Stimulated activated CD4-positive, alpha-beta T cell treated with anti-CD3 and anti-CD28 coated beads, Interleukin-1b, Interleukin-23, amount 100 ng/mL, for 48 hours (primary cell): ENCODE measurements around the gene TRIM46.
A peak's percentile ranks its signal among the peaks of the same experiment; 100 is the strongest.
"Not testable (repeated sequence)": the region's sequence is repeated elsewhere in the genome, so short reads cannot be mapped to it uniquely, and the experiment has no call there.

Source experiments
- DNase-seq: peaks from one replicate; pipeline ENCODE4 v3.0.0-alpha.2; 2020

TRIM46 gene

DNA sequence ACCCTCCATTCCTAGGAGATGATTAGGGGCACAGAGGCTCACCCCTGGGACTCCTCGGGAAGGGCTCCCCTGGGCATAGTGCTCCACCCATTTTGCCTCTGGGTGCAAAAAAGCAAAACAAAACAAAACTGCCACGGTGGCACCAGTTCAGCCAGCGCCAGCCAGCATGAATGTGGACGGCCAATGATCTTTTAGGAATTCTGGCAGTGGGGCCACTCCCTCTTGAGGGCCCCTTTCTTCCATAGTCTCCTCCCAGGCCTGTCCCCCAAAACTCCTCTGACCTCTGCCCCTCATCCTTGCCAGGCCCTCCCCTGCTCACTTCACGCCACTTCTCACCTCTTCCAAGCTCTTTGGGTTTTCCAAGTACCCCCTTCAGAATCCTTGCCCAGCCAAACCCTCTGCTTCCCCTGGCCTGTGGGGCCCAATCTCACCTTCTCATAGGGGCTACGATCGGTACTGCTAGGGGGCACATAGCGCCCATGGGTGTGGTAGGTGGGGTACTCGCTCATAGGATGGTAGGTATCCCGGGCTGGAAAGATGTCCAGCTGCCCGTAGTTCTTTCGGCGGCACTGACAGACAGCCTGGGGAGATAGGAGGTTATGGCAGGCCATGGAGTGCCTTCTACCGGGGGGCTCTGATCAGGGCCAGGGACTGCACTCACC is 13.3 kb downstream of the TRIM46 start:
- DNase-seq: no peak

DNA sequence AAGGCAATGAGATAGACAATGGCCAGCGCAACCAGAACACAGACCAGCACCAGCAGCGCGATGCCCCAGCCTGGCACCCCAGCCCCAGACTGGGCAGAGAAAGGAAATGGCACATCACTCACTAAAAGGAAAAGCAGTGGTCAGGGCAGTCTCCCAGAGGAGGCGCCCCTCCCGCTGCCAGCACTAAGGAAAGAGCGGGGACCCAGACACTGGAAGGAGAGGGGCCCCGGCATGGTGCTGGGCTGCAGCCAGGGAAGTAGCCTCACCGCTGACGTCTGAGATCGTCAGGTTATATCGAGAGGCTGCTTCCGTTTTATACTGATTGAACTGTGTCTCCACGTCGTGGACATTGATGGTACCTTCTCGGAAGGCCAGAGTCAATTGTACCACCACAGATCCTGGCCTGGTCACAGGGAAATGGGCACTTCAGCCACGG is 13.8 kb downstream of the TRIM46 start:
- DNase-seq: no peak

- DNase-seq: no peak
These were observed 14.6 kb downstream of the TRIM46 start for GRCh38 chr1:155188268-155188667.

DNA sequence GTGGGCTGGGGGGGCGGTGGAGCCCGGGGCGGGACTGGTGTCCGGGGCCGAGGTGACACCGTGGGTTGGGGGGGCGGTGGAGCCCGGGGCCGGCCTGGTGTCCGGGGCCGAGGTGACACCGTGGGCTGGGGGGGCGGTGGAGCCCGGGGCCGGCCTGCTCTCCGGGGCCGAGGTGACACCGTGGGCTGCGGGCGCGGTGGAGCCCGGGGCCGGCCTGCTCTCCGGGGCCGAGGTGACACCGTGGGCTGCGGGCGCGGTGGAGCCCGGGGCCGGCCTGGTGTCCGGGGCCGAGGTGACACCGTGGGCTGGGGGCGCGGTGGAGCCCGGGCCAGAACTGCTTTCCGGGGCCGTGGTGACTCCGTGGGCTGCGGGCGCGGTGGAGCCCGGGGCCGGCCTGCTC is 16.3 kb downstream of the TRIM46 start:
- not testable (repeated sequence) for DNase-seq

DNA sequence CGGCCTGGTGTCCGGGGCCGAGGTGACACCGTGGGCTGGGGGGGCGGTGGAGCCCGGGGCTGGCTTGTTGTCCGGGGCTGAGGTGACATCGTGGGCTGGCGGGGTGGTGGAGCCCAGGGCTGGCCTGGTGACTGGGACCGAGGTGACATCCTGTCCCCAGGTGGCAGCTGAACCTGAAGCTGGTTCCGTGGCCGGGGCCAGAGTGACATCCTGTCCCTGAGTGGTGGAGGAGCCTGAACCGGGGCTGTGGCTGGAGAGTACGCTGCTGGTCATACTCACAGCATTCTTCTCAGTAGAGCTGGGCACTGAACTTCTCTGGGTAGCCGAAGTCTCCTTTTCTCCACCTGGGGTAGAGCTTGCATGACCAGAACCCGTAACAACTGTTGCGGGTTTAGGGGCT is 18.3 kb downstream of the TRIM46 start:
- DNase-seq: no peak

- peak; percentile 44 for DNase-seq
These were observed 19.0 kb downstream of the TRIM46 start for GRCh38 chr1:155192346-155193274.

DNA sequence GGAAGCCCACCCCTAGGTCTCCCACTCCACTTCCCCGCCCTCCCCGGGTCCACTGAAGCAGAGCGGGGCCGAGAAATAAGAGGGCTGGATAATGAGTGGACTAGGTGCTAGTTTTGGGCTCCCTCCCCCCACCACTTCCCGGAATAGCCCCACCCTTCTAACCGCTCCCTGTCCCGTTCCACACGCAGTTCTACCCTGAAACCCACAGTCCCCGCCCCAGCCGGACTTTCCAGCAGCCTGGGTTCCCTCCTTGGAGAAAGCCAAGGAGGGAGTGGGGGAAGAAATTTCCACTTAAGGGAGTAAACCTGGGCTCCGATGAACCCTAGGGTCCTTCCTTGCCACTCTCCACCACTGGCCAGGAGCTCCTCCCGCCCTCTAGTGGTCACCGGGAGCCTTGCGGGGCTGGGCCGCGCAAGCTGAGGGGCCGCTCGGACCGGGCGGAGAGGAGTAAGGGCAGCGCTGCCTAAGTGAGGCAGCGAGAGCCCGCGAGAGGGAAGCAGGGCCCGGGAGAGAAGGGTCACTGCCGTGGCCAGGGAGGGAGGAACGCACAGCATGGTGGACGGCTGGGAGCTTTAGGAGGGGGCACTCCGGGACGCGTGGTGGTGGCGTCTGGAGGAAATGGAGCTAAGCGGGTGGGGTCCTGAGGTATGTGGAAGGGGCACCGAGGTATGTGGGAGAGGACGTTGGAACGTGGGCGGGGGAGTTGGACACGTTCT is 19.8 kb downstream of the TRIM46 start:
- DNase-seq: peak; percentile 79

DNA sequence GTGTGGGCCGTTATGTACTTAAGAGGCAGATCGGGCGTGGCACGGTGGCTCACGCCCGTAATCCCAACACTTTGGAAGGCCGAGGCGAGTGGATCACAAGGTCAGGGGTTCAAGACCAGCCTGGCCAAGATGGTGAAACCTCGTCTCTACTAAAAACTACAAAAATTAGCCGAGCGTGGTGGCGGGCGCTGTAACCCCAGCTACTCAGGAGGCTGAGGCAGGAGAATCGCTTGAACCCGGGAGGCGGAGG is 20.3 kb downstream of the TRIM46 start:
- not testable (repeated sequence) for DNase-seq

DNA sequence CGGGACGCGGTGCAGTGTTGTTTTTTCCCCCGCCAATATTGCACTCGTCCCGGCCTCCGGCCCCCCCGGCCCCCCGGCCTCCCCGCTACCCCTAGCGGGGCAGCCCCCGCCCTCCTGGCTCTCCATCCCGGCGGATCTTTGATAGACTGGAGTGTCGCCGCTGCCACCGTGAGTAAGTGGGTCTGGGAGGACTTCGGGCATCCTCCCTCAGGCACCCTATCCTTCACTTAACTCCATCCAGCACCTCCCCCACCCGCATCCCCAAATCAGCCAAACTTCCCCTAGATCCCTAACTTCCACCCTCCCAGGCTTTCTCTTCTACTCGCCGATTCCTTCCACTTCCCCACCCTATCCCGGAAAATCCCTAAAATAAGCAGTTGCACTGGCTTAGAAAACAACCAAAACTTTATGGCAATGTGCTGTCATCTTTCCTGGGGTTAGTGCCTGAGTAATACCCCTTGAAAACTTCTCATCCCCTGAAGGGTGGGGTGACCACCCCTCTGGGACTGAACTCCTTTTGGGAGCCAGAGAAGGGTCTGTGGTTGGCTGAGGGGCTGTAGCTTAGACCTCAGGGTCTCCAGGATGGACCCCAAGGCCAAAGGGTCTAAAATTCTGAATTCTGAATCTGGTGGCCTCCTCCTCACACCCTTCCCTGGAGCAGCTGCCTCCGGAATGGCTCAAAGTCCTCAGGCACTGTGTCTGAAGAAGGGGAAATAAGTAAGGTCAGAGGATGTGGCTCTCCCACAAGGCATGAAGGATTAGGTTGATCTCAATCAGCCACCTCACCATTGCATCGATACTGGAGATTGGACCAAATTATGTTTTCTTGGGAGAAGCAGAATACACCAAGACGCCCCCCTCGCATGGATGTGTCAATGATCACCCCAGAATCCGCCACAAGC is 21.8 kb downstream of the TRIM46 start:
- DNase-seq: no peak

GRCh38 chr1:155196103-155196892 is 22.6 kb downstream of the TRIM46 start:
- DNase-seq: no peak

DNA sequence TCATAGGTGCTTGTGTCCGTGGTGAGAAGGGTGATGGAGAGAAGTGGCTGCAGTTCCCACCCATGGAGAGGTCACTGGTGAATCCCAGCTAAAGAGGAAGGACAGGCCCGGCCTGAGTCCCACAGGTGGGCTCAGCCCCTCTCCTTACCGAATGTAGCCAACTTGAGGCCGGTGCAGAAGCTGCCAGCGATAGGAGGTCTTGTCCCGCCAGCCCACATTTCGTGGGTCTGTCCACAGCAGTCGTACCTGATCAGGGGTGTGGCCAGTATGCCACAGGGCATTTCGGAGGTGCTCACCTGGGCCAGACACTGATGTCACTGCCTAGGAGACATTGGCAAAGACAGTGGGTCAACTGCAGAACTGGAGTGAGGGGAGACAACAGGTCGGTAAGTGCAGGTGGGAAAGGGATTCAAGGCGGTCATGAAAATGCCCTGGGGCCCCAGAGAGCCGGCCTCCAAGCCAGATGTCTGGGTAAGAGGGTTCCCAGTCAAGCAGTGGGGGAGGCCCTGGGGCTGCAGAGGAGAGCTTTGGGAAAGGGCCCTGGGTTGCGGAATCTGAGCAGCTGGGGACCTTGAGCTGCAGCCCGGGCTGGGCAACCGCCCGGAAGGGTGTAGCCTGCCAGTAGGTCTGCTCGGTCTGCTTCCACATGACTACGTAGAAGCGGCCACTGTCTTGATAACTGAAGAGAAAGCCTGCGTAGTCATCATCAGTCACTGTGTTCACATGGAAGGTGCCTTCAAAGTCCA is 23.4 kb downstream of the TRIM46 start:
- no peak for DNase-seq

- no peak for DNase-seq
These were observed 24.4 kb downstream of the TRIM46 start for GRCh38 chr1:155197901-155198546.

DNA sequence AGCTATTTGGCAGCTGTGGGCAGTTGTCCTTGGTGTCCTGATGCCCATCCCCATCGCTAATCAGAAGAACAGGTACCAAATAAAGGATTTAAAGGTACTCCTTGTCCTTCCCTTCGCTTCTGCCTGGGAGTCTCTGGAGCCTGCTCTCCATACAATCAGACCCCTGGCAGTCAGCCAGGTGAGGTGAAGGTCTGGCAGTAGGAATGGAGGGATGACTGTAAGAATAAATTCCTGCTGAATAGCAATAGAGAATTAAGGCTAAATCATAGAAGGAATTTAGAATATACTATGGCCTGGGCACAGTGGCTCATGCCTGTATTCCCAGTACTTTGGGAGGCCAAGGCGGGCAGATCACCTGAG is 24.9 kb downstream of the TRIM46 start:
- DNase-seq: no peak

DNA sequence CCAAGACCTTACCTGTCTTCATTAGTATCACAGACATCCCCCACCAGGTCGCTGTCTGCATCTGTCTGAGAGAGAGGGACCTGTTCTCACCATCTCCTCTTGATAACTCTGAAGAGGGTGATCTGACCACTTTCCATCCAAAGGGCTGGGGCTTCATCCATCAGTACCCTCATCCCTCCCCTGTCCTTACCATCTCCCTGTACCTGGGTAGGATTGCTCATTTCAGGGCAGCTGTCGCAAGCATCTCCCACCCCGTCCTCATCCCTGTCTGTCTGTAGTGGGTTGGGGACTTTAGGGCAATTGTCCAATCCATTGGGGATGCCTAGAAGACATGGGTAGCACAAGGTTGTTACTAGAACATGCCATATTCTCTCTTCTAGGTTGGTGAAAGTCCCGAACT is 26.1 kb downstream of the TRIM46 start:
- DNase-seq: no peak

DNA sequence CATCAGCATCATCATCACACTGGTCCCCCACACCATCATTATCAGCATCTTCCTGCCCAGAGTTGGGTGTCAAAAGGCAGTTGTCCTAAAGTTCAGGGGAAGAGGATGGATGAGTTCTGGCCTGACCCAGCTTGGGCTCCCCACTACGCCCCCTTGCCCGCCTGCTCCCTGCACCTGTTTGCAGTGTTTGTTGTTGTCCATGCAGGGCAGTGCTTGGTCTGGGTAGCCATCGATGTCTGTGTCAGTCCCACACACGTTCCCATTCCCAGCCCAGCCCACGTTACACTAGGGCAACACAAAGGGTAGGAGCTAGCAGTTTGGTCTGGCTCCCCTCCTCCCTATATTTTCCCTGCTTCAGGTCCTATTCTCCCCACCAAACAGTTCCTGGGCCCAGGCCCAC is 27.3 kb downstream of the TRIM46 start:
- no peak for DNase-seq

GRCh38 chr1:155202198-155202597 is 28.5 kb downstream of the TRIM46 start:
- no peak for DNase-seq

DNA sequence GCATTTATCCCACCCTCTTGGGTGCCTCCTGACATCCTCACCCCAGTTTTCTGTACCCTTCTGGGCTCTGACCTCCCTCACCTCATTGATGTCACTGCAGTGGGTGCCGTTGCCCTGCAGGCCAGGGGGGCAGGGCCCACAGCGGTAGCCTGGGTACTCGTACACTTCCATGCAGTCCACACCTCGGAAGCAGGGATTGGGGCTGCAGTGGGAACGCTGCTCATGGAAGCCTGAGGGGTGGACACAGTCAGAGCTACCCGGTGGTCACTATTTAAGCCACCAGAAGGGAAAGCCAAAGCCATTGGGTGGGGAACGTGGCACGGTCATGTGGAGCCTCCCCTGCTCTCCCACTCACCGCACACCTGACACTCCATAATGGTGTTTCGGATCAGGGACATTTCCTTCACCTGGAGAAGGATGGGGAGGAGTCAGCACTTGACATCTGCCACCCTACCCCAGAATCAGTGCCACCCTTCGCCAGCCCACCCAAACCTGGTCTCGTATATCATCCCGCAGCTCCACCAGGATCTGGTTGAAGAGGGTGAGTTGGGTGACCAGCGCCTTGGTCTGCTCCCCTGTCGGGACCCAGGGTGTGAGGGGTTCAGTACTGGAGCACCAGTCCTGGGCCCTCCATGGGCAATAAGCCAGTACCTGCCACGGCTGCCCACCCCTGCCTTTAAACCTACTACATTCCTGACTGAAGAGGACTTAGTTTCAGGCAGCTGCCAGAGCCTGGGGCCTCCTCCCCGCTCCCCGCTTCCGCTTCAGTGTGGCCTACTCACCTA is 29.3 kb downstream of the TRIM46 start:
- no peak for DNase-seq

DNA sequence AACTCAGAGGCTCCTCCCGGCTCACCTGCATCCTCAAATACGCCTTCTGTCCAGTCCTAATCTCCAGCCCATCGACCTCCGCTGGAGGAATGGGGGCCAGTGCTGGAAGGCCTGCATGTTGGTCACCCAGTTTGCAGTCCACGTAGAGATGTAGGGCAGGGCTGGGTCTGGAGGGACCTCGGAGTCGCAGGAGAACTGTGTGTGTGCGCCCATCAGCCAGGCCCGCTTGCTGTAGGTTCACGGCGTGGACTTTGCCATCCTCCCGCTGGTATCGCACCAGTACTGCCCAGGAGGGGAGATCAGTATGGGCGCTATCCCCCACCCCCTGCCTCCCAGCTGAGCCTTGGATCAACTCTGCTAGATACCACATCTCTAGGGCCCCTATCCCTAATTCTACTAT is 31.4 kb downstream of the TRIM46 start:
- no peak for DNase-seq

- no peak for DNase-seq
These were observed 32.4 kb downstream of the TRIM46 start for GRCh38 chr1:155205969-155206593.
